Heart right ventricle (tissue), 16 donors: ENCODE data around the gene SNX32. TPM values are rescaled to one million over a fixed set of nuclear protein-coding genes. Genes with fewer than 3 reads are reported as not detected.
"Not testable (repeated sequence)": the region's sequence is repeated elsewhere in the genome, so short reads cannot be mapped to it uniquely, and the experiment has no call there.

ENCODE experiments used
- ATAC-seq, 8 donors: fragments of 200-7000 bp; cut with Tn5 transposase; one replicate each; pipeline ENCODE4 v1.9.1; 2020; ENCODE audit warnings: mild to moderate bottlenecking in 8 of 8, moderate library complexity in 8 of 8, moderate number of reproducible peaks in 1 of 8
- DNase-seq, 2 donors: peaks; one replicate each; pipeline ENCODE4 v3.0.0-alpha.2; 2020
- H3K27ac ChIP-seq, 10 donors: fragments of 200-600 bp; sonication (generic) in 2 of 10; one replicate each; pipeline versions ENCODE4 v1.5.0 to v1.8.0; 2020 to 2022; ENCODE audit warnings: mild to moderate bottlenecking in 3 of 10
- H3K27me3 ChIP-seq, 7 donors: fragments of 200-600 bp; one replicate each; pipeline ENCODE4 v1.8.0; 2021 to 2022; ENCODE audit warnings: mild to moderate bottlenecking in 2 of 7
- H3K36me3 ChIP-seq, 9 donors: fragments of 200-600 bp; sonication (generic) in 1 of 9; one replicate each; pipeline versions ENCODE4 v1.5.0 to v1.8.0; 2020 to 2022; ENCODE audit warnings: mild to moderate bottlenecking in 2 of 9
- H3K4me1 ChIP-seq, 9 donors: fragments of 200-600 bp; sonication (generic) in 1 of 9; one replicate each; pipeline versions ENCODE4 v1.5.0 to v1.8.0; 2020 to 2022; ENCODE audit warnings: mild to moderate bottlenecking in 4 of 9
- H3K4me3 ChIP-seq, 10 donors: fragments of 200-600 bp; sonication (generic) in 2 of 10; one replicate each; pipeline versions ENCODE4 v1.5.0 to v1.8.0; 2020 to 2022; ENCODE audit warnings: mild to moderate bottlenecking in 7 of 10, moderate library complexity in 2 of 10
- H3K9me3 ChIP-seq, 11 donors: fragments of 200-600 bp in 10 of 11; sonication (generic) in 2 of 11; one replicate each; pipeline versions ENCODE4 v1.5.0 to v1.8.0; 2013 to 2022; ENCODE audit warnings: mild to moderate bottlenecking in 2 of 11, control low read depth in 1 of 11, moderate library complexity in 1 of 11
- CTCF ChIP-seq, 9 donors: fragments of 200-600 bp; sonication (generic) in 2 of 9; IDR thresholded peaks; one replicate each; pipeline versions ENCODE4 v1.5.0 to v1.8.0; 2021 to 2022; ENCODE audit warnings: antibody characterized with exemption in 9 of 9, mild to moderate bottlenecking in 5 of 9, moderate library complexity in 1 of 9
- WGBS, 2 donors: extraction: QIAGEN DNeasy Blood & Tissue Kit; methylation state at CpG; one replicate each; pipeline ENCODE4 v1.1.7; 2013; ENCODE audit warnings: inconsistent platforms in 1 of 2; 5-methylcytosine and 5-hydroxymethylcytosine counted together
- intact Hi-C, 10 donors: fragments of 100-400 bp; cut with DNase I; formaldehyde crosslinking; loops; one replicate each; pipeline versions ENCODE4 v1.11.1 to v1.14.2; 2022
- polyA plus RNA-seq, 2 donors: library from polyadenylated mRNA; stranded (reverse); fragments of 200-250 nt; gene quantifications; one replicate each; pipeline ENCODE4 v1.2.3, GENCODE V29; 2013
- total RNA-seq, 10 donors: library from RNA; stranded (reverse); fragmentation: NEBNext Ultra II Directional in 3 of 10; extraction: Animal tissue kit (Norgen Biotek cat#: 25700) in 3 of 10; gene quantifications; one replicate each; pipeline versions ENCODE4 v1.2.1 to v1.2.4, GENCODE V29; 2021 to 2023
- donor health status: Arrhythmogenic right ventricular cardiomyopathy.
- donor health status: ischemic (EF 13 %, LVEDD 7.1; RV severe dilation, severe dysfunction).
- donor health status: healthy with polysubstance abuse.
- donor health status: DM: no; HTN: yes; CAD: no.
- donor health status: DM: no; HTN: no; CAD: no.
- donor health status: ischemic (EF 25% LVEDD 6.9; RV normal size, moderate dysfunction).
- donor health status: ischemic (EF 25% LVEDD 5.7; RV mildly dilated, moderate dysfunction).
- donor health status: healthy.
- donor health status: DM: yes; HTN: yes; CAD: no.
- donor health status: Ischemic cardiomyopathy.
- donor health status: ischemic (EF 35%, LVEDD 5.7; RV mildly dilated, moderate dysfunction).
- donor health status: nonischemic (EF 11% LVEDD 7.7; RV severe dilation, severe dysfunction).
- donor health status: DM: yes; HTN: yes; CAD: no.
- donor health status: PGD.
- donor health status: ischemic (EF 29% LVEDD 5.4; RV normal size, mild dysfunction).
- donor health status: nonischemic (EF 23%, LVEDD 6.1; RV moderate dilation, normal function).

SNX32 gene
- total and polyA plus RNA-seq, 12 donors, result 0.13 to 0.58 (median 0.32) TPM; not detected in 5

- H3K36me3 ChIP-seq, DNase-seq, intact Hi-C loops, H3K27me3 ChIP-seq, H3K9me3 ChIP-seq: not testable (repeated sequence)
- peak in 2 of 9 donors; percentile 3 to 8 for TF ChIP-seq CTCF (IDR thresholded peaks at IDR 0.05)
- peak in 2 of 8 donors; percentile 0 to 1 for ATAC-seq
- peaks cover 22 to 67% (median 61%) of the 10 kb centered on the region in 9 donors for H3K4me1 ChIP-seq
- WGBS, 2 donors, result 48 to 57% methylated on average over 5 of the region's 5 CpGs
- peak overlapping the region; percentile 91 to 100 (median 98) for H3K27ac ChIP-seq
- H3K4me3 ChIP-seq, result peak overlapping the region; percentile 66 to 98 (median 86)
These were observed 58.4 kb downstream of the SNX32 start for GRCh38 chr11:65892137-65892540.

- ATAC-seq, result no peak
- Histone ChIP-seq H3K27me3 (no peaks in the 10 kb centered on the region), H3K4me1 (peaks cover 17 to 61% (median 55%) of the 10 kb centered on the region in 9 donors), H3K9me3 (no peaks in the 10 kb centered on the region), H3K27ac (peak overlapping the region; percentile 91 to 100 (median 98)), H3K4me3 (peak overlapping the region in 9 of 10 donors; percentile 66 to 98 (median 89)), H3K36me3 (peaks cover 0 to 6% (median 0%) of the 10 kb centered on the region in 9 donors)
- 66 to 69% methylated on average over 10 of the region's 10 CpGs for WGBS, 2 donors
- DNase-seq, result peak in 1 of 2 donors; percentile 18
- TF ChIP-seq CTCF (IDR thresholded peaks at IDR 0.05), result no peak
- intact Hi-C loops, result no loop called here
These were observed 59.0 kb downstream of the SNX32 start for GRCh38 chr11:65892661-65893317.

- peaks cover 18 to 61% (median 53%) of the 10 kb centered on the region in 9 donors for H3K4me1 ChIP-seq
- peaks cover 0 to 6% (median 0%) of the 10 kb centered on the region in 9 donors for H3K36me3 ChIP-seq
- WGBS, 2 donors, result 50 to 61% methylated on average over 16 of the region's 16 CpGs
- no peak for TF ChIP-seq CTCF (IDR thresholded peaks at IDR 0.05)
- peaks cover 0 to under 1% (median 0%) of the 10 kb centered on the region in 7 donors for H3K27me3 ChIP-seq
- H3K9me3 ChIP-seq, result no peaks in the 10 kb centered on the region
- DNase-seq (peak; percentile 65 to 73), ATAC-seq (peak in 2 of 8 donors; percentile 18 to 19)
- H3K4me3 ChIP-seq, result peak overlapping the region in 8 of 10 donors; percentile 66 to 98 (median 90)
- intact Hi-C loops, result no loop called here
- H3K27ac ChIP-seq, result peak overlapping the region; percentile 91 to 100 (median 98)
These were observed 60.4 kb downstream of the SNX32 start for GRCh38 chr11:65894034-65894591.

GRCh38 chr11:65895482-65895981 lies 61.8 kb downstream of the SNX32 start:
- Histone ChIP-seq H3K9me3 (no peaks in the 10 kb centered on the region), H3K27ac (no peak overlapping the region), H3K4me1 (peaks cover 16 to 61% (median 54%) of the 10 kb centered on the region in 9 donors), H3K36me3 (peaks cover 0 to 6% (median 0%) of the 10 kb centered on the region in 9 donors), H3K27me3 (peaks cover 0 to 9% (median 4%) of the 10 kb centered on the region in 7 donors), H3K4me3 (no peak overlapping the region)
- ATAC-seq, result no peak
- TF ChIP-seq CTCF (IDR thresholded peaks at IDR 0.05), result no peak
- no peak for DNase-seq
- 94 to 96% methylated on average over 5 of the region's 5 CpGs for WGBS, 2 donors
- intact Hi-C loops, result no loop called here
